Activated naive CD4-positive, alpha-beta T cell treated with anti-CD3 and anti-CD28 coated beads, Interleukin-2, amount 50 U/mL, for 16 hours (primary cell): Measurements from ENCODE around the gene SRGN.

Experiments
- DNase-seq: peaks from one replicate; pipeline ENCODE4 v3.0.0-alpha.2; 2020

SRGN gene

GRCh38 chr10:69061305-69062161 is 26.4 kb upstream of the SRGN start:
- no peak for DNase-seq

- DNase-seq = no peak
These were observed 25.0 kb upstream of the SRGN start for GRCh38 chr10:69062901-69063300.

GRCh38 chr10:69064762-69065328 is 23.1 kb upstream of the SRGN start:
- no peak for DNase-seq

GRCh38 chr10:69065406-69066361 is 22.2 kb upstream of the SRGN start:
- DNase-seq = peak; percentile 24

GRCh38 chr10:69067189-69067588 is 20.7 kb upstream of the SRGN start:
- DNase-seq = no peak

GRCh38 chr10:69068549-69068948 is 19.4 kb upstream of the SRGN start:
- DNase-seq = no peak

- no peak for DNase-seq
These were observed 18.5 kb upstream of the SRGN start for GRCh38 chr10:69069090-69070042.

- DNase-seq = no peak
These were observed 17.0 kb upstream of the SRGN start for GRCh38 chr10:69070951-69071350.

GRCh38 chr10:69071610-69072009 is 16.3 kb upstream of the SRGN start:
- no peak for DNase-seq

- DNase-seq = no peak
These were observed 14.9 kb upstream of the SRGN start for GRCh38 chr10:69073026-69073425.

- DNase-seq = no peak
These were observed 14.1 kb upstream of the SRGN start for GRCh38 chr10:69073736-69074364.

- no peak for DNase-seq
These were observed 13.4 kb upstream of the SRGN start for GRCh38 chr10:69074532-69074931.

- no peak for DNase-seq
These were observed 12.5 kb upstream of the SRGN start for GRCh38 chr10:69075431-69075830.

GRCh38 chr10:69078311-69078710 is 9.6 kb upstream of the SRGN start:
- no peak for DNase-seq

- DNase-seq = no peak
These were observed 7.7 kb upstream of the SRGN start for GRCh38 chr10:69080226-69080625.

- no peak for DNase-seq
These were observed 1.8 kb upstream of the SRGN start for GRCh38 chr10:69086001-69086509.

GRCh38 chr10:69088471-69088769 is 517 bp downstream of the SRGN start:
- DNase-seq = peak; percentile 29

- no peak for DNase-seq
These were observed 1.0 kb downstream of the SRGN start for GRCh38 chr10:69088801-69089501.

- DNase-seq = peak; percentile 78
These were observed 2.0 kb downstream of the SRGN start for GRCh38 chr10:69089638-69090599.

- DNase-seq = no peak
These were observed 2.8 kb downstream of the SRGN start for GRCh38 chr10:69090685-69091084.
